ENCODE data around the gene KNOP1.

DNA sequence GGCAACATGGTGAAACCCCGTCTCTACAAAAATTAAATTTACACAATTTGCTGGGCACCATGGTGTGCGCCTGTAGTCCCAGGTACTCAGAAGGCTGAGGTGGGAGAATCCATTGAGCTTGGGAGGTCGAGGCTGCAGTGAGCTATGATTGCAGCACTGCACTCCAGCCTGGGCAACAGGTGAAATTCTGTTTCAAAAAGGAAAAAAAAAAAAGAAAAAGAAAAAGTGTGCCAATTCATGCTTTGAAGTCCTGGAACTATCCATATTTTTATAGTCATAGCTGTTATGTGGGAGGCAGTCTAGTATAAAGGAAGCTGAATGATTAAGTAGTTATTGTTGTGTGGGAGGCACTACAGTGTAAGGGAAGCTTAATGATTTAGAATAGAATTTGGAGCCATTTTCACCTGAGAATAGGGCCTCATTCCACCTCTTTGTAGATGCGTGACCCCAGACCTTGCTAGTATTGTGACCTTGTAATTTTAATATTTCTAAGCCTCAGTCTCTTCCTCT is 31.6 kb upstream of the KNOP1 start:
- TF ChIP-seq POLR2A (IDR thresholded peaks at IDR 0.05) (no peak), POLR2AphosphoS5 (IDR thresholded peaks at IDR 0.05) (no peak)
